Liver (tissue), 9 donors: ENCODE measurements around the gene VSNL1. TPM values are rescaled to one million over a fixed set of nuclear protein-coding genes. Genes with fewer than 3 reads are reported as not detected.

Experiments
- DNase-seq: peaks from one replicate; pipeline ENCODE4 v3.0.0-alpha.2; 2017; ENCODE audit warnings: low spot score
- H3K27ac ChIP-seq, 2 donors: one replicate each; pipeline ENCODE4 v1.7.0; 2013; ENCODE audit warnings: inconsistent platforms in 2 of 2, low read length in 2 of 2, control low read depth in 1 of 2, low read depth in 1 of 2, mild to moderate bottlenecking in 1 of 2
- H3K27me3 ChIP-seq, 4 donors: one replicate each; pipeline versions ENCODE4 v1.6.1 to v1.7.0; 2013; ENCODE audit warnings: low read length in 3 of 4, inconsistent platforms in 1 of 4, mild to moderate bottlenecking in 1 of 4, moderate library complexity in 1 of 4; ENCODE audit not compliant: control insufficient read depth in 4 of 4, insufficient read depth in 4 of 4
- H3K36me3 ChIP-seq, 4 donors: one replicate each; pipeline versions ENCODE4 v1.6.1 to v1.7.0; 2013; ENCODE audit warnings: low read length in 3 of 4, mild to moderate bottlenecking in 3 of 4, low read depth in 1 of 4, moderate library complexity in 1 of 4; ENCODE audit not compliant: control insufficient read depth in 4 of 4, insufficient read depth in 3 of 4
- H3K4me1 ChIP-seq, 4 donors: one replicate each; pipeline versions ENCODE4 v1.6.1 to v1.7.0; 2013; ENCODE audit warnings: low read length in 3 of 4, mild to moderate bottlenecking in 3 of 4, moderate library complexity in 1 of 4; ENCODE audit not compliant: control insufficient read depth in 4 of 4, insufficient read depth in 4 of 4
- H3K4me3 ChIP-seq, 3 donors: one replicate each; pipeline versions ENCODE4 v1.6.1 to v1.7.0; 2013; ENCODE audit warnings: low read length in 3 of 3, control low read depth in 1 of 3, low read depth in 1 of 3, mild to moderate bottlenecking in 1 of 3
- H3K9ac ChIP-seq, 2 donors: one replicate each; pipeline ENCODE4 v1.7.0; 2013; ENCODE audit warnings: low read length in 2 of 2, mild to moderate bottlenecking in 2 of 2, moderate library complexity in 2 of 2, control low read depth in 1 of 2, low read depth in 1 of 2
- H3K9me3 ChIP-seq, 4 donors: one replicate each; pipeline versions ENCODE4 v1.6.1 to v1.7.0; 2013; ENCODE audit warnings: low read length in 3 of 4; ENCODE audit not compliant: control insufficient read depth in 4 of 4
- CTCF ChIP-seq: fragments of 150-350 bp; IDR thresholded peaks from 2 replicates; pipeline ENCODE4 v1.5.1; 2017; ENCODE audit warnings: improper control_type of control experiment, low read depth, low read length; ENCODE audit not compliant: missing input control
- EGR1 ChIP-seq, 2 donors: IDR thresholded peaks; 2 replicates each; pipeline ENCODE4 v1.6.1; 2016 to 2018; ENCODE audit warnings: antibody characterized with exemption in 2 of 2, low read depth in 2 of 2
- FOXA1 ChIP-seq: IDR thresholded peaks from 2 replicates; pipeline ENCODE4 v1.6.1; 2016; ENCODE audit warnings: antibody characterized with exemption
- FOXA2 ChIP-seq: IDR thresholded peaks from 2 replicates; pipeline ENCODE4 v1.6.1; 2016; ENCODE audit warnings: antibody characterized with exemption
- GABPA ChIP-seq, 2 donors: IDR thresholded peaks in 1 of 2; conservative IDR thresholded peaks in 1 of 2; 2 replicates each; pipeline ENCODE4 v1.6.1; 2016; ENCODE audit warnings: antibody characterized with exemption in 2 of 2, mild to moderate bottlenecking in 1 of 2, moderate library complexity in 1 of 2
- HNF4G ChIP-seq: IDR thresholded peaks from 2 replicates; pipeline ENCODE4 v1.6.1; 2016; ENCODE audit warnings: antibody characterized with exemption
- JUND ChIP-seq, 2 donors: IDR thresholded peaks; 2 replicates each; pipeline ENCODE4 v1.6.1; 2016; ENCODE audit warnings: antibody characterized with exemption in 2 of 2
- MAX ChIP-seq: IDR thresholded peaks from 2 replicates; pipeline ENCODE4 v1.6.1; 2016; ENCODE audit warnings: antibody characterized with exemption
- NR2F2 ChIP-seq: IDR thresholded peaks from 2 replicates; pipeline ENCODE4 v1.6.1; 2016; ENCODE audit warnings: antibody characterized with exemption
- RAD21 ChIP-seq, 2 donors: IDR thresholded peaks; 2 replicates each; pipeline ENCODE4 v1.6.1; 2016; ENCODE audit warnings: antibody characterized with exemption in 2 of 2, mild to moderate bottlenecking in 2 of 2
- SP1 ChIP-seq: IDR thresholded peaks from 2 replicates; pipeline ENCODE4 v1.6.1; 2018; ENCODE audit warnings: antibody characterized with exemption, mild to moderate bottlenecking
- TAF1 ChIP-seq: conservative IDR thresholded peaks from 2 replicates; pipeline ENCODE4 v1.6.1; 2016; ENCODE audit warnings: antibody characterized with exemption, mild to moderate bottlenecking
- YY1 ChIP-seq: IDR thresholded peaks from 2 replicates; pipeline ENCODE4 v1.6.1; 2016; ENCODE audit warnings: antibody characterized with exemption, mild to moderate bottlenecking
- WGBS: extraction: QIAGEN DNeasy Blood & Tissue Kit; methylation state at CpG from one replicate; pipeline ENCODE4 v1.1.7; 2013; 5-methylcytosine and 5-hydroxymethylcytosine counted together
- polyA plus RNA-seq, 2 donors: library from polyadenylated mRNA; stranded (reverse) in 1 of 2; unstranded in 1 of 2; fragments of 200-250 nt in 1 of 2; fragments of >200 nt in 1 of 2; fragmentation: Nextera tagmentation in 1 of 2; extraction: Ambion mirVana in 1 of 2; gene quantifications; one replicate each; pipeline versions ENCODE4 v1.2.1 to v1.2.3, GENCODE V29; 2013 to 2015
- total RNA-seq, 2 donors: library from RNA; depleted of rRNA; stranded (reverse); fragments of >200 nt; gene quantifications; one replicate each; pipeline ENCODE4 v1.2.3, GENCODE V29; 2014
- TF ChIP-seq, protein P1 (sequence below): IDR thresholded peaks from 2 replicates; pipeline ENCODE4 v1.6.1; 2016; ENCODE audit warnings: antibody characterized with exemption, mild to moderate bottlenecking
- TF ChIP-seq, protein P2 (sequence below): IDR thresholded peaks from 2 replicates; pipeline ENCODE4 v1.6.1; 2016; ENCODE audit warnings: antibody characterized with exemption
- donor health status: healthy.
- donor health status: healthy.
- donor health status: healthy.
- donor health status: healthy.
- donor health status: healthy.

Gene VSNL1
- total and polyA plus RNA-seq, 4 donors: 2.2 to 32.9 (median 6.3) TPM

DNA sequence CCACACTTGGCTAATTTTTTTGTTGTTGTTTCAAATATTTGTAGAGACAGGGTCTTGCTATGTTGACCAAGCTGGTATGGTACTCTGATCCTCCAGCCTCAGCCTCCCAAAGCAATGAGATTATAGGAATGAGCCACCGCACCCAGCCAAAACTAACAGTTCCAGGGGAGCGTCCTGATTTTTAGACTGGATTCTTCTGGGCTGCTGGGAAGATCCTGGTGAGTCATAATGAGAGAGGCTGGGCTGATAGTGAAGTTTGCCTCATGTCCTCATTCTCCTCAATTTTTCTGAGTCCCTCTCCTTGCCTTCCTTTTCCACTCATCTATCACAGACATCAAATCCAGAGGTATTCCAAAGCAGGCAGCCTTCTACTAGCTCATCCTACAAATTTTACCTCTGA lies 81.3 kb downstream of the VSNL1 start (continued):
- TF ChIP-seq, protein P1, sequence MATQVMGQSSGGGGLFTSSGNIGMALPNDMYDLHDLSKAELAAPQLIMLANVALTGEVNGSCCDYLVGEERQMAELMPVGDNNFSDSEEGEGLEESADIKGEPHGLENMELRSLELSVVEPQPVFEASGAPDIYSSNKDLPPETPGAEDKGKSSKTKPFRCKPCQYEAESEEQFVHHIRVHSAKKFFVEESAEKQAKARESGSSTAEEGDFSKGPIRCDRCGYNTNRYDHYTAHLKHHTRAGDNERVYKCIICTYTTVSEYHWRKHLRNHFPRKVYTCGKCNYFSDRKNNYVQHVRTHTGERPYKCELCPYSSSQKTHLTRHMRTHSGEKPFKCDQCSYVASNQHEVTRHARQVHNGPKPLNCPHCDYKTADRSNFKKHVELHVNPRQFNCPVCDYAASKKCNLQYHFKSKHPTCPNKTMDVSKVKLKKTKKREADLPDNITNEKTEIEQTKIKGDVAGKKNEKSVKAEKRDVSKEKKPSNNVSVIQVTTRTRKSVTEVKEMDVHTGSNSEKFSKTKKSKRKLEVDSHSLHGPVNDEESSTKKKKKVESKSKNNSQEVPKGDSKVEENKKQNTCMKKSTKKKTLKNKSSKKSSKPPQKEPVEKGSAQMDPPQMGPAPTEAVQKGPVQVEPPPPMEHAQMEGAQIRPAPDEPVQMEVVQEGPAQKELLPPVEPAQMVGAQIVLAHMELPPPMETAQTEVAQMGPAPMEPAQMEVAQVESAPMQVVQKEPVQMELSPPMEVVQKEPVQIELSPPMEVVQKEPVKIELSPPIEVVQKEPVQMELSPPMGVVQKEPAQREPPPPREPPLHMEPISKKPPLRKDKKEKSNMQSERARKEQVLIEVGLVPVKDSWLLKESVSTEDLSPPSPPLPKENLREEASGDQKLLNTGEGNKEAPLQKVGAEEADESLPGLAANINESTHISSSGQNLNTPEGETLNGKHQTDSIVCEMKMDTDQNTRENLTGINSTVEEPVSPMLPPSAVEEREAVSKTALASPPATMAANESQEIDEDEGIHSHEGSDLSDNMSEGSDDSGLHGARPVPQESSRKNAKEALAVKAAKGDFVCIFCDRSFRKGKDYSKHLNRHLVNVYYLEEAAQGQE: no peak
- TF ChIP-seq HNF4G: no peak

- 95% methylated on average over 3 of the region's 3 CpGs for WGBS
These were observed 85.0 kb downstream of the VSNL1 start for GRCh38 chr2:17625446-17625845.

More at GRCh38 chr2:17625446-17625845, 85.0 kb downstream of the VSNL1 start:
- Histone ChIP-seq H3K27me3 (no peaks in the 10 kb centered on the region), H3K9ac (no peak overlapping the region), H3K36me3 (peaks cover 0 to 7% (median 2%) of the 10 kb centered on the region in 4 donors), H3K27ac (no peak overlapping the region), H3K4me3 (no peak overlapping the region), H3K9me3 (peaks cover 3 to 11% (median 4%) of the 10 kb centered on the region in 4 donors), H3K4me1 (no peaks in the 10 kb centered on the region)
- no peak for TF ChIP-seq GABPA (IDR thresholded peaks at IDR 0.05 in 1 of 2, conservative IDR thresholded peaks at IDR 0.05 in 1 of 2)
- no peak for TF ChIP-seq SP1
- TF ChIP-seq, protein P1: no peak
- no peak for TF ChIP-seq JUND (IDR thresholded peaks at IDR 0.05)
- TF ChIP-seq RAD21 (IDR thresholded peaks at IDR 0.05): no peak
- TF ChIP-seq MAX: no peak
- no peak for TF ChIP-seq EGR1 (IDR thresholded peaks at IDR 0.05; ENCODE audit: low read depth in 2 of 2)
- TF ChIP-seq, protein P2, sequence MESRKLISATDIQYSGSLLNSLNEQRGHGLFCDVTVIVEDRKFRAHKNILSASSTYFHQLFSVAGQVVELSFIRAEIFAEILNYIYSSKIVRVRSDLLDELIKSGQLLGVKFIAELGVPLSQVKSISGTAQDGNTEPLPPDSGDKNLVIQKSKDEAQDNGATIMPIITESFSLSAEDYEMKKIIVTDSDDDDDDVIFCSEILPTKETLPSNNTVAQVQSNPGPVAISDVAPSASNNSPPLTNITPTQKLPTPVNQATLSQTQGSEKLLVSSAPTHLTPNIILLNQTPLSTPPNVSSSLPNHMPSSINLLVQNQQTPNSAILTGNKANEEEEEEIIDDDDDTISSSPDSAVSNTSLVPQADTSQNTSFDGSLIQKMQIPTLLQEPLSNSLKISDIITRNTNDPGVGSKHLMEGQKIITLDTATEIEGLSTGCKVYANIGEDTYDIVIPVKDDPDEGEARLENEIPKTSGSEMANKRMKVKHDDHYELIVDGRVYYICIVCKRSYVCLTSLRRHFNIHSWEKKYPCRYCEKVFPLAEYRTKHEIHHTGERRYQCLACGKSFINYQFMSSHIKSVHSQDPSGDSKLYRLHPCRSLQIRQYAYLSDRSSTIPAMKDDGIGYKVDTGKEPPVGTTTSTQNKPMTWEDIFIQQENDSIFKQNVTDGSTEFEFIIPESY: no peak
- TF ChIP-seq FOXA1: no peak
- no peak for TF ChIP-seq FOXA2
- no peak for TF ChIP-seq NR2F2
- no peak for TF ChIP-seq CTCF
- no peak for TF ChIP-seq YY1
- TF ChIP-seq TAF1: no peak
- no peak for TF ChIP-seq HNF4G
- no peak for DNase-seq
